Ascending aorta (tissue), 2 donors: ENCODE data around the gene FAM222A. TPM values are rescaled to one million over a fixed set of nuclear protein-coding genes. Genes with fewer than 3 reads are reported as not detected.

Source experiments
- DNase-seq, 2 donors: peaks; one replicate each; pipeline ENCODE4 v3.0.0-alpha.2; 2019; ENCODE audit warnings: low spot score in 2 of 2
- H3K27ac ChIP-seq, 2 donors: fragments of 200-600 bp; sonication (generic); one replicate each; pipeline ENCODE4 v1.5.1; 2016 to 2017; ENCODE audit warnings: mild to moderate bottlenecking in 1 of 2
- H3K27me3 ChIP-seq: fragments of 200-600 bp; sonication (generic); one replicate; pipeline ENCODE4 v1.5.1; 2017
- H3K36me3 ChIP-seq, 2 donors: fragments of 200-600 bp; sonication (generic); one replicate each; pipeline ENCODE4 v1.5.1; 2016
- H3K4me1 ChIP-seq, 2 donors: fragments of 200-600 bp; sonication (generic); one replicate each; pipeline ENCODE4 v1.5.1; 2016 to 2017; ENCODE audit warnings: mild to moderate bottlenecking in 1 of 2
- H3K4me3 ChIP-seq, 2 donors: fragments of 200-600 bp; sonication (generic); one replicate each; pipeline ENCODE4 v1.5.1; 2016 to 2017; ENCODE audit warnings: mild to moderate bottlenecking in 1 of 2
- H3K9me3 ChIP-seq, 2 donors: fragments of 200-600 bp; sonication (generic); one replicate each; pipeline ENCODE4 v1.5.1; 2016
- intact Hi-C: fragments of 100-400 bp; cut with DNase I; formaldehyde crosslinking; loops from one replicate; pipeline ENCODE4 v1.15.1; 2023
- total RNA-seq: library from RNA; depleted of rRNA; stranded (reverse); fragments of >200 nt; gene quantifications from one replicate; pipeline ENCODE4 v1.1.0, GENCODE V29; 2016
- TF ChIP-seq, protein P1 (sequence below), 3 experiments: fragments of 200-600 bp in 2 of 3; fragments of 450-650 bp in 1 of 3; sonication (generic) in 2 of 3; IDR thresholded peaks; one replicate each; pipeline ENCODE4 v1.5.1; 2016 to 2019; ENCODE audit warnings: antibody characterized with exemption in 3 of 3, mild to moderate bottlenecking in 1 of 3, moderate library complexity in 1 of 3

Gene FAM222A
- total RNA-seq, 1 donor from 2014 or later: 3.3 TPM

DNA sequence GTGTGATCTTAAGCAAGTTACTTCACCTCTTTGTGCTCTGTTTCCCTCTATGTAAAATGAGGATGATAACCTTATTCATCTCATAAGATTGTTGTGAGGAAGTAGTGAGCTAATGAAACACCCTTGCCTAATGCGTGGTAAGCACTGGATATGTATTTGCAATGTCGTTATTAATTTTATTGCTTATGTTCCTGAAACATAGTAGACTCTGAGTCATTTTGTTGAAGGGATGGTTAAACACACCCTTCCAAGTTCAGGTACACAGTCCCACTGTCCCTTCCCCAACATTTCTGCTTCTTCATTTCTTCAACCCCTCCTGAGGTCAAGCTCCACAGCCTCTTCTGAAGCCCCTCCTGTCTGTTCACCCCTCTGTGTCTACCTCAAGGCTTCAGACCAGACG is 40.2 kb upstream of the FAM222A start:
- Histone ChIP-seq H3K36me3 (no peaks in the 10 kb centered on the region), H3K4me1 (no peaks in the 10 kb centered on the region), H3K4me3 (no peak overlapping the region), H3K9me3 (peaks cover 0 to 5% of the 10 kb centered on the region in 2 donors), H3K27me3 (no peaks in the 10 kb centered on the region), H3K27ac (no peak overlapping the region)
- intact Hi-C loops: no loop called here
- TF ChIP-seq, protein P1, sequence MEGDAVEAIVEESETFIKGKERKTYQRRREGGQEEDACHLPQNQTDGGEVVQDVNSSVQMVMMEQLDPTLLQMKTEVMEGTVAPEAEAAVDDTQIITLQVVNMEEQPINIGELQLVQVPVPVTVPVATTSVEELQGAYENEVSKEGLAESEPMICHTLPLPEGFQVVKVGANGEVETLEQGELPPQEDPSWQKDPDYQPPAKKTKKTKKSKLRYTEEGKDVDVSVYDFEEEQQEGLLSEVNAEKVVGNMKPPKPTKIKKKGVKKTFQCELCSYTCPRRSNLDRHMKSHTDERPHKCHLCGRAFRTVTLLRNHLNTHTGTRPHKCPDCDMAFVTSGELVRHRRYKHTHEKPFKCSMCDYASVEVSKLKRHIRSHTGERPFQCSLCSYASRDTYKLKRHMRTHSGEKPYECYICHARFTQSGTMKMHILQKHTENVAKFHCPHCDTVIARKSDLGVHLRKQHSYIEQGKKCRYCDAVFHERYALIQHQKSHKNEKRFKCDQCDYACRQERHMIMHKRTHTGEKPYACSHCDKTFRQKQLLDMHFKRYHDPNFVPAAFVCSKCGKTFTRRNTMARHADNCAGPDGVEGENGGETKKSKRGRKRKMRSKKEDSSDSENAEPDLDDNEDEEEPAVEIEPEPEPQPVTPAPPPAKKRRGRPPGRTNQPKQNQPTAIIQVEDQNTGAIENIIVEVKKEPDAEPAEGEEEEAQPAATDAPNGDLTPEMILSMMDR (IDR thresholded peaks at IDR 0.05): no peak
- DNase-seq: no peak

GRCh38 chr12:109673884-109674283 is 39.7 kb upstream of the FAM222A start:
- TF ChIP-seq, protein P1 (IDR thresholded peaks at IDR 0.05): no peak
- Histone ChIP-seq H3K4me1 (no peaks in the 10 kb centered on the region), H3K9me3 (peaks cover 0 to 5% of the 10 kb centered on the region in 2 donors), H3K27me3 (no peaks in the 10 kb centered on the region), H3K36me3 (no peaks in the 10 kb centered on the region), H3K4me3 (no peak overlapping the region), H3K27ac (no peak overlapping the region)
- no peak for DNase-seq
- intact Hi-C loops: no loop called here

- Histone ChIP-seq H3K27ac (no peak overlapping the region), H3K4me1 (no peaks in the 10 kb centered on the region), H3K27me3 (no peaks in the 10 kb centered on the region), H3K9me3 (peaks cover 0 to 5% of the 10 kb centered on the region in 2 donors), H3K36me3 (no peaks in the 10 kb centered on the region), H3K4me3 (no peak overlapping the region)
- intact Hi-C loops: no loop called here
- no peak for DNase-seq
- TF ChIP-seq, protein P1 (IDR thresholded peaks at IDR 0.05): no peak
Observed at GRCh38 chr12:109675411-109675810, 38.2 kb upstream of the FAM222A start.

DNA sequence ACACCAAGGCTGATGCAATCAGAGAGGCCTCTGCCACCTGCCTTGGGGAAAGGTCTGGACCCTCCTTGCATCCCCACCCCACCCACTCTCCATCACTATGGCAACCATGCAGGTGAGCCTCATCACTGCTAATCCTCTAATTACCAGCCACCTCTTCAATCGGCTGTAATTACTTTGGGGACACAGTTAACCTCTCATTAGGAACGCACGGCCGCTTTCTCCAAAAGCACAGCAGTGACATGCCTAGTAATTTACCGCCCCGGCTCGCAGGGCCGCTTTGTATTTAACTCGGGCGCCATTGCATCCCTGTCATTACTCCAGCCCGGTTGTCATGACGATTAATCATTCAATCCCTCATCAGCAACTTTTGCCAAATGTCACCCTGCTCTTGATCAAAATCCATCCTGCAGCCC is 36.3 kb upstream of the FAM222A start:
- Histone ChIP-seq H3K4me3 (no peak overlapping the region), H3K27me3 (no peaks in the 10 kb centered on the region), H3K27ac (no peak overlapping the region), H3K36me3 (no peaks in the 10 kb centered on the region), H3K4me1 (no peaks in the 10 kb centered on the region), H3K9me3 (no peaks in the 10 kb centered on the region)
- intact Hi-C loops: no loop called here
- TF ChIP-seq, protein P1 (IDR thresholded peaks at IDR 0.05): no peak
- DNase-seq: no peak

DNA sequence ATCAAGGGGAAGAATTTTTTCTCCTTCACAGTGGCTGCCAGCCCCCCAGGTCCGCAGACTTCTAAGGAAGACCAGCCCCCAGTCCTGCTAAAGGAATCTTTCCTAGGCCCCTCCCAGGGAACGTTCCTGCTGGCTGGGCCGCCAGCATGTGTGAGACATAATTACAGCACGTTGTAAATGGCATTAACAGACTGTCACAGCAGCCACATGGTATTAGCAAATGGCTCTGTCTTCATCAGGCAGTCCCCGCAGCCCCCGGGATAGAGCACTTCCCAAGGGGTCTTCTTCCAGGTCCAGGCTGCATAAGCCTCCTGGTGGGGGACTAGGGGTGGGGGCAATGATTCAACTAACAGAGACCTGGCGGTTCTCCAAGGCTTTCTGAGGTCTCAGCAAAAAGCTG is 34.9 kb upstream of the FAM222A start:
- no peaks in the 10 kb centered on the region for H3K36me3 ChIP-seq
- H3K4me1 ChIP-seq: no peaks in the 10 kb centered on the region
- H3K27me3 ChIP-seq: no peaks in the 10 kb centered on the region
- no peak overlapping the region for H3K27ac ChIP-seq
- no peak overlapping the region for H3K4me3 ChIP-seq
- intact Hi-C loops: no loop called here
- no peak for DNase-seq
- TF ChIP-seq, protein P1 (IDR thresholded peaks at IDR 0.05): no peak
- no peaks in the 10 kb centered on the region for H3K9me3 ChIP-seq
